Spleen (tissue), 11 donors: ENCODE results near the gene CAPN11. TPM values are rescaled to one million over a fixed set of nuclear protein-coding genes. Genes with fewer than 3 reads are reported as not detected.

Experiments used
- DNase-seq: peaks from one replicate; pipeline ENCODE4 v3.0.0-alpha.2; 2020
- H3K27ac ChIP-seq, 8 donors: fragments of 200-600 bp; sonication (generic) in 7 of 8; 1 replicate in 4 of 8; 2 replicates in 4 of 8; pipeline versions ENCODE4 v1.5.0 to v1.8.0; 2016 to 2021; ENCODE audit warnings: inconsistent platforms in 4 of 8, mild to moderate bottlenecking in 4 of 8, moderate library complexity in 1 of 8
- H3K27me3 ChIP-seq, 7 donors: fragments of 200-600 bp; sonication (generic) in 6 of 7; replicated peaks in 1 of 7; 1 replicate in 4 of 7; 2 replicates in 3 of 7; pipeline versions ENCODE4 v1.5.0 to v1.8.0; 2016 to 2021; ENCODE audit warnings: inconsistent platforms in 3 of 7, mild to moderate bottlenecking in 1 of 7
- H3K36me3 ChIP-seq, 6 donors: fragments of 200-600 bp; sonication (generic) in 5 of 6; 1 replicate in 4 of 6; 2 replicates in 2 of 6; pipeline versions ENCODE4 v1.5.0 to v1.8.0; 2016 to 2021; ENCODE audit warnings: inconsistent platforms in 2 of 6
- H3K4me1 ChIP-seq, 6 donors: fragments of 200-600 bp; sonication (generic) in 5 of 6; 1 replicate in 3 of 6; 2 replicates in 3 of 6; pipeline versions ENCODE4 v1.5.0 to v1.8.0; 2016 to 2021; ENCODE audit warnings: inconsistent platforms in 3 of 6
- H3K4me3 ChIP-seq, 8 donors: fragments of 200-600 bp; sonication (generic) in 7 of 8; 1 replicate in 4 of 8; 2 replicates in 4 of 8; pipeline versions ENCODE4 v1.5.0 to v1.8.0; 2016 to 2021; ENCODE audit warnings: inconsistent platforms in 4 of 8, mild to moderate bottlenecking in 4 of 8, moderate library complexity in 2 of 8
- H3K9me3 ChIP-seq, 8 donors: fragments of 200-600 bp; sonication (generic) in 7 of 8; 1 replicate in 4 of 8; 2 replicates in 4 of 8; pipeline versions ENCODE4 v1.5.0 to v1.8.0; 2016 to 2021; ENCODE audit warnings: inconsistent platforms in 4 of 8
- CTCF ChIP-seq, 11 experiments: fragments of 200-600 bp in 7 of 11; fragments of 450-650 bp in 4 of 11; sonication (generic) in 4 of 11; IDR thresholded peaks in 8 of 11; conservative IDR thresholded peaks in 3 of 11; 1 replicate in 7 of 11; 2 replicates in 4 of 11; pipeline versions ENCODE4 v1.4.0 to v1.8.0; 2016 to 2021; ENCODE audit warnings: antibody characterized with exemption in 11 of 11, inconsistent platforms in 4 of 11, mild to moderate bottlenecking in 1 of 11
- POLR2A ChIP-seq, 3 donors: fragments of 450-650 bp; IDR thresholded peaks; one replicate each; pipeline ENCODE4 v1.5.1; 2017; ENCODE audit warnings: antibody characterized with exemption in 3 of 3, mild to moderate bottlenecking in 1 of 3
- POLR2AphosphoS5 ChIP-seq, 3 donors: sonication (generic); formaldehyde crosslinking; IDR thresholded peaks; one replicate each; pipeline ENCODE4 v1.5.1; 2017; ENCODE audit warnings: antibody characterized with exemption in 3 of 3
- WGBS, 5 donors: extraction: QIAGEN DNeasy Blood & Tissue Kit in 3 of 5; methylation state at CpG; one replicate each; pipeline versions ENCODE4 v1.1.5 to v1.1.7; 2013 to 2018; 5-methylcytosine and 5-hydroxymethylcytosine counted together
- intact Hi-C: fragments of 100-400 bp; cut with DNase I; formaldehyde crosslinking; loops from one replicate; pipeline ENCODE4 v1.15.0; 2023; ENCODE audit warnings: low total_unique reads
- polyA plus RNA-seq, 3 donors: library from polyadenylated mRNA; stranded (reverse); fragments of 200-250 nt; gene quantifications; one replicate each; pipeline ENCODE4 v1.2.1, GENCODE V29; 2013
- total RNA-seq, 7 donors: library from RNA; depleted of rRNA in 3 of 7; stranded (reverse); fragments of >200 nt in 3 of 7; fragmentation: NEBNext Ultra II Directional in 4 of 7; extraction: Animal tissue kit (Norgen Biotek cat#: 25700) in 4 of 7; gene quantifications; one replicate each; pipeline versions ENCODE4 v1.1.0 to v1.2.1, GENCODE V29; 2016 to 2021
- donor health status: healthy with polysubstance abuse.
- donor health status: DM: no; HTN: no; CAD: no; lungs with moderate emphysema.
- donor health status: DM: no; HTN: no; CAD: no.
- donor health status: Bipolar disorder and iron deficiency.
- donor health status: healthy.
- donor health status: DM: no; HTN: no; CAD: no.
- donor health status: DM: yes; HTN: yes; CAD: no.

The CAPN11 gene
- total and polyA plus RNA-seq, 10 donors: 0.12 to 0.26 (median 0.17) TPM; not detected in 3

GRCh38 chr6:44214307-44214706, 55.7 kb downstream of the CAPN11 start:
- no peak overlapping the region for H3K27ac ChIP-seq
- H3K36me3 ChIP-seq: no peaks in the 10 kb centered on the region
- intact Hi-C loops: no loop called here
- no peak overlapping the region for H3K4me3 ChIP-seq
- H3K27me3 ChIP-seq: peaks cover 0 to 7% (median 0%) of the 10 kb centered on the region in 7 donors
- no peaks in the 10 kb centered on the region for H3K9me3 ChIP-seq
- TF ChIP-seq POLR2AphosphoS5 (IDR thresholded peaks at IDR 0.05): no peak
- TF ChIP-seq POLR2A (IDR thresholded peaks at IDR 0.05): no peak
- TF ChIP-seq CTCF (IDR thresholded peaks at IDR 0.05 in 8 of 11, conservative IDR thresholded peaks at IDR 0.05 in 3 of 11): no peak
- peaks cover 0 to 30% (median 20%) of the 10 kb centered on the region in 6 donors for H3K4me1 ChIP-seq
- no peak for DNase-seq
- WGBS, 5 donors: 86 to 95% (median 93%) methylated on average over 6 of the region's 6 CpGs

GRCh38 chr6:44216677-44217331, 58.2 kb downstream of the CAPN11 start, which contains the start of gene MYMX:
MYMX (plus strand) TSS chr6:44216926; CDS start chr6:44217472, 546 bp downstream.
- 50 to 55% (median 51%) methylated on average over 7 of the region's 7 CpGs for WGBS, 5 donors

GRCh38 chr6:44217332-44218143, 58.9 kb downstream of the CAPN11 start:
- peaks cover 12 to 58% (median 49%) of the 10 kb centered on the region in 6 donors for H3K4me1 ChIP-seq
- no peak overlapping the region for H3K4me3 ChIP-seq
- WGBS, 5 donors: 84 to 94% (median 90%) methylated on average over 11 to 16 of the region's 16 CpGs
- no peak for TF ChIP-seq POLR2A (IDR thresholded peaks at IDR 0.05)
- no peak for TF ChIP-seq CTCF (IDR thresholded peaks at IDR 0.05 in 8 of 11, conservative IDR thresholded peaks at IDR 0.05 in 3 of 11)
- TF ChIP-seq POLR2AphosphoS5 (IDR thresholded peaks at IDR 0.05): no peak
- H3K36me3 ChIP-seq: no peaks in the 10 kb centered on the region
- intact Hi-C loops: no loop called here
- DNase-seq: no peak
- H3K27me3 ChIP-seq: peaks cover 0 to 13% (median 0%) of the 10 kb centered on the region in 7 donors
- H3K9me3 ChIP-seq: no peaks in the 10 kb centered on the region
- peak overlapping the region in 6 of 8 donors; percentile 61 to 87 (median 77) for H3K27ac ChIP-seq

More at GRCh38 chr6:44216677-44217331, 58.2 kb downstream of the CAPN11 start, which contains the start of gene MYMX:
- H3K27me3 ChIP-seq: peaks cover 0 to 12% (median 0%) of the 10 kb centered on the region in 7 donors
- no peaks in the 10 kb centered on the region for H3K36me3 ChIP-seq
- peaks cover 8 to 51% (median 42%) of the 10 kb centered on the region in 6 donors for H3K4me1 ChIP-seq
- H3K9me3 ChIP-seq: no peaks in the 10 kb centered on the region
- peak within 1 kb of the TSS in 5 of 8 donors; percentile 72 to 87 (median 78) for H3K27ac ChIP-seq
- H3K4me3 ChIP-seq: no peak within 1 kb of the TSS
- TF ChIP-seq POLR2AphosphoS5 (IDR thresholded peaks at IDR 0.05): peak in 1 of 3 donors; percentile 9
- TF ChIP-seq CTCF (IDR thresholded peaks at IDR 0.05 in 8 of 11, conservative IDR thresholded peaks at IDR 0.05 in 3 of 11): no peak
- no peak for DNase-seq
- intact Hi-C loops: no loop called here
